NCI-H128 (cell line): ENCODE results near the gene ITGB7.
"Not testable (repeated sequence)": the region's sequence is repeated elsewhere in the genome, so short reads cannot be mapped to it uniquely, and the experiment has no call there.

ENCODE experiments used
- DNase-seq: peaks from one replicate; lab custom pipeline; 2025; ENCODE audit not compliant: unreplicated experiment; lab: John Stamatoyannopoulos, UW

The ITGB7 gene

DNA sequence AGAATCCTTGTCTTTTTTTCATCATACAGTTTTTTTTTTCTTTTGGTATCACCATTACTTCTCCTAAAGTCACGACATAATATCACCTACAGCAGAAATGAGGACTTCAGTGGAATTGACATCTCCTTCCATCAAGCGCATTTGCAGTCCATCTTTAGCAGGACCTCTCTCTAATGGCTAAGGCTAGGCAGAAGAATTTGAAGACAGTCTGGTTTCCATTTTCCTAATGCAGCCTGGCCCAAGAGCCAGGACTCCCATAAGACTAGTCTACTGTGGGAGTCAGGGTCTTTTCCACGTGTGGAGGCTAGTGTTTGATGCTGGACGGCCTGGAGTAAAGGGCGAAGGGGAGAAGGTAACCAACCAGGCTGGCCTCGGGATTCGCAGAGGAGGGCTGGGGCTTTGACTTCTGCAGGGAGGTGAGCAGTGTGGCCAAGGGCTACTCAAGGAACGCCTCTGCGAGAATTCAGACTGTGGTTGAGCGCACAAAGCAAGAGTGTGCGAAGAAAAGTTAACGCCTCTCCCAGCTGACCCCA is 27.3 kb downstream of the ITGB7 start:
- DNase-seq: no peak

DNA sequence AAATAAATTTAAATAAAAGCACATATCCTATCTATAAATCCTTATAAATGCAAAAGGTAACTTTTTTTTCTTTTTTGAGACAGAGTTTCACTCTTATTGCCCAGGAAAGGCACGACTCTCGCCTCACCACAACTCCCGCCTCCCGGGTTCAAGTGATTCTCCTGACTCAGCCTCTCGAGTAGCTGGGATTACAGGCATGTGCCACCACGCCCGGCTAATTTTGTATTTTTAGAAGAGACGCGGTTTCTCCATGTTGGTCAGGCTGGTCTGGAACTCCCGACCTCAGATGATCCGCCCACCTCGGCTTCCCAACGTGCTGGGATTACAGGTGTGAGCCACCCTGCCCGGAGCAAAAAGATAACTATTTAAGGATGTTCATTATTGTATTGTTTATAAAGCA is 28.2 kb downstream of the ITGB7 start:
- DNase-seq: not testable (repeated sequence)

DNA sequence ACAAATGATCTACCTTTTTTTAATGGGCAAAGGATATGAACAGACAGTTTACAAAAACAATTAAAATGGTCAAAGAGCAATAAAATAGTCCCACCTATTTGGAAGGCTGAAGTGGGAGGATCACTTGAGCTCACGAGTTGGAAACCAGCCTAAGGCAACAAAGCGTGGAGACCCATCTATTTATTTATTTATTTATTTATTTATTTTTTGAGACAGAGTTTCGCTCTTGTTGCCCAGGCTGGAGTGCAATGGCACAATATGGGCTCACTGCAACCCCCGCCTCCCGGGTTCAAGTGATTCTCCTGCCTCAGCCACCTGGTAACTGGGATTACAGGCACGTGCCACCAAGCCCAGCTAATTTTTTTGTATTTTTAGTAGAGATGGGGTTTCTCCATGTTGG is 29.6 kb downstream of the ITGB7 start:
- not testable (repeated sequence) for DNase-seq

DNA sequence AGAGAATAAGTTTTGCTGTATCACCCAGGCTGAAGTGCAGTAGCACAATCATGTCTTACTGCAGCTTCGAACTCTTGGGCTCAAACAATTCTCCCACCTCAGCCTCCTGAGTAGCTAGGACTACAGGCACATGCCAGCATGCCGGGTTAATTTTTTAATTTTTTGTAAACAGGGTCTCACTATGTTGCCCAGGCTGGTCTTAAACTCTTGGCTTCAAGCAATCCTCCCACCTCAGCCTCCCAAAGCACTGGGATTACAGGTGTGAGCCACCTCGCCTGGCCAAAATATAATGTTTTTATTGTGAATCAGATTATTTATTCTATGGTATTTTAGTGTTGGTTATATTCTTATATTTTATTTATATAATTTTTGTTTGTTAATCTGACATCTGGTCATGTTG is 30.3 kb downstream of the ITGB7 start:
- DNase-seq: no peak

DNA sequence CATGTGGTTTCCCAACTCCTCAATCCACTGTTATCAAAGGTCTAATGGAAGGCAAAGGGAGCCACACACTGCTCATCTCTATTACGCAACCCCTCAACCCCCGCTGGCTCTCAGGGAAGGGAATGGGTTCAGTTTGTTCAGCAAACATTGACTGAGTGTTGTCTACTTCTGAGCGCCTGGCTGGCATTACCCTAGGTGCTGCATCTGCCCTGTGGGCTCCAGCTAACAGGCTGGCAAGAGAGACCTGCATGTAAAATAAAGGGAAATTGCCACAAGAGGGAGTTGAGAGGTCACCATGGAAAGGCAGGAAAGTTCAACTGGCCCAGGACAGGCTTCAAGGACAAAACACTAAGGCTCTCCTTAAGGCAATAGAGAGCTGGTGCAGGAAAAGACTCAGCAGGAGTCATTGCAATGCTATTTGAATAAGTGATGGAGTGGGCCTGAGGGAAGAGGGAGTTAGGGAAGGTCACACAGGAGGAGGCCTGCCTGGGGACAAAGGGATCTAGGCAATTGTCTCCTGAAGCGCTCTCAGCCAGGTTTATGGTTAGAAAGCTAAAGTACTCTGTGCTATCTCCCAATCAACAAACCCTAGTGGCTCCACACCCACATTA is 32.1 kb downstream of the ITGB7 start:
- no peak for DNase-seq

DNA sequence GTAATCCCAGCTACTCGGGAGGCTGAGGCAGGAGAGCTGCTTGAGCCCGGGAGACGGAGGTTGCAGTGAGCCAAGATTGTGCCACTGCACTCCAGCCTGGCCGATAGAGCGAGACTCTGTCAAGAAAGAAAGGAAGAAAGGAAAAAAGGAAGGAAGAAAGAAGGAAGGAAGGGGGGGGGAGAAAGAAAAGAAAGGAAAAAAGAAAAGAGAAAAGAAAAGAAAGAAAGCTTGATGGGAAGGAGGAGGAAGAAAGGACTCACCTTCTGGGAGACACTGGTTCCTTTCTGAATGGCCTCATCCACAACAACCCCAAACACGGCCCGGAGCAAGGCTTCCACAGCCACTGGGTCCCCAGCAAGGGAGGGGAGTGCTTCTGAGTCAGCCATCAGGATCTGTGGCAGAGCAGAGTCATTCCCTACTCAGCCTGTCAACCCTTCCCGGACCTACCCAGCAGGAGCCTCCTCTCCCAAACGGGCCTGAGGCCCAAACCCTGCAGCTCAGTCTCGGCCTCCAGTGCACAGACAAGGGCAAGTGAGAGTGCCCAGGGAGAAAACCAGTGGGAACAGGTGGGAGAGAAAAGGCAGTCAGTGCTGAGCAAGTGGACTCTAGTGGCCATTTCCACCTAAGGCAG is 33.9 kb downstream of the ITGB7 start:
- DNase-seq: no peak

DNA sequence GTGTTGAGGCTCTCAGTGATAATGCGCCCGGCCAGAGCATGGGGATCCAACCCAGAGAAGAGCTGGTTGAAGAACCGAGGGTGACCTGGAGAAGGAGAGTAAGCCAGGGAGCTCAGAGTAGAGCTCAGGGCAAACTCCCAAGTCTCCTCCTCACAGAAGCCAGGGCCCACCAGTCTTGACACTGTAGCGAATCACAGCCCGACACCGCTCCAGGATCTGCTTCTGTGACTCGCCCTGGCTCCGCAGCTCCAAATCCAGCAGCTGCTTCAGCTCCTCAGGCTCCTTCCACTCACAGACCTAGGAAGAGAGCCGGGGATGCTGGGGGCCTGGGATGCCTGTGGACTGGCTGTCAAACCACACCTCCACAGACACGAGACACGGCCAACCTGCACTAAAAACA is 34.7 kb downstream of the ITGB7 start:
- no peak for DNase-seq

DNA sequence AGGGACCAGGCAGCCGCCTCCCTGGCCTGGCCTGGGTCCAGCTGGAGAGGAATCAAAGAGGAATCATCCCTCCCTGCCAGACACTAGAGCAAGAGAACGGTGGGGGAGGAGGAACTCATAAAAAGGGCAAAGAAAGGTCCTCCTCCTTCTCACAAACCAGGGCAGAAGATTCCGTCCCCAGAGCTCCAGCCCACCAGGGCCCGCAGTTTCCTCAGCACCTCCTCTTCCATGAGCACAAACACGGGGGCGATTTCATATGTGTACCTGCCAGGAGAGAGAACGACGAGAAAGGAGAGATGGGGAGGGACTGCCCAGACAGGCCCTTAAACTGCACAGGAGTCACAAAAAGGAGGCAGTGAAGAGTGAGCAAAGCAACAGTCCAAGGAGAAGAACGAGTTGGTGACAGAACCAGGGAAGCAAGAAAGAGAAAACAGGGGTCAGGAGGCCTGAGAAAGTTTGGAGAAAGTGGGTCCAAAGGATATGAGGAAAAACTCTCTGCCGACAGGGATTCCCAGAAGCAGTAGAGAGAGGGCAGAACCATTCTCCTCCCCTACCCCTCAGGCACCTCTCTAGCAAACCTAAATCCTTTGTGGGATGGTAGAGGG is 35.2 kb downstream of the ITGB7 start:
- no peak for DNase-seq

DNA sequence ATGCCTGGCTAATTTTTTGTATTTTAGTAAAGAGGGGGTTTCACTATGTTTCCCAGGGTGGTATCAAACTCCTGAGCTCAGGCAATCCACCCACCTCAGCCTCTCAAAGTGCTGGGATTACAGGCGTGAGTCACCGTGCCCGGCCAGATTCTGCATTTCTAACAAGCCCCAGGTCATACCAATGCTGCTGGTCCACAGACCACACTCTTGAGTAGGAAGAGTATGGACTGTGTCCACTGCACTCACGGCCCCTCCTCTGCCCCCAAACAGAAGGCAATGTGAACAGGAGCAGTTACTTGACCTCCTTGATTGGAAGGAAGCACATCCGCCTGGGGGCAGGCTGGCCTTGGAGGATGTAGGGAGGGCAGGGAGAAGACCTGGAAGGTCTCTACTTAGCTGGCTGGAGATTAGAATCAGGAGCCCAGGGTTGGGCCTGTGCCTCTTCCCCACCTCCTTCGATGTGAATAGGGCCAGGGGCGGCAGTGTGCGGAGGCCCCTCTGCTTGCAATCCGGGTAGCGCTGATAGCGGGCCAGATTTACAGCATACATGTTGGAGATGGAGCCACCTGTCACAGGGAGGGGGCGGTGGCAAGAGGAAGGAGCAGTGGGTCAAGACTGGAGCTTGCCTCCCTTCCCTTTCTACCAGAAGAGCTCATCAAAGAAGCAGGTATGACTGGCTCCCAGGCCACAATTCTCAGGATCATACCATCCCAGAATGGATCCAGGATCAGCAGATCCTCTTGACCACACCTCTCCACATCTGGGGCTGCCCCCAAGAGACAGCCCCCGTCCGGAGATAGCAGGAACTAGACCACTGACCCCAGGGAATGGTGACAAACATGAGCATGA is 36.0 kb downstream of the ITGB7 start:
- DNase-seq: no peak

DNA sequence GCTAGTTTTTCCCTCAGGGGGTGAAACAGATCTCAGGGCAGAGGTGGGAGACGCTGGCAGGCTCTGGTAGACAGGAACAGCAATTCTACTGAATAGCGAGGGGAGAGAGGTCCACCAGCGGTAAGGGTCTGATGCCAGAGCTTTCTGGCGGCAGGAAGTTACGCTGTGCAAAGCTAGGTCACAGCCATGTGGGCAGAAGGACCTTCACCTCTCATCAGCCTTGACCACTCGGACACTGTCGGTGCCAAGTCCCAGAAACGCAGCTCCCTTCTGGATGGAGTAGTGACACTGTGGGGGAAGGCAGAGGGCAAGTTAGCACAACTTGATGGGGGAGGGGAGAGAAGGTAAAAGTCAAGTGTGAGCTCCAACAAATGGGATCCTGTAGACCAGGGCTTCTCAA is 36.8 kb downstream of the ITGB7 start:
- DNase-seq: no peak

DNA sequence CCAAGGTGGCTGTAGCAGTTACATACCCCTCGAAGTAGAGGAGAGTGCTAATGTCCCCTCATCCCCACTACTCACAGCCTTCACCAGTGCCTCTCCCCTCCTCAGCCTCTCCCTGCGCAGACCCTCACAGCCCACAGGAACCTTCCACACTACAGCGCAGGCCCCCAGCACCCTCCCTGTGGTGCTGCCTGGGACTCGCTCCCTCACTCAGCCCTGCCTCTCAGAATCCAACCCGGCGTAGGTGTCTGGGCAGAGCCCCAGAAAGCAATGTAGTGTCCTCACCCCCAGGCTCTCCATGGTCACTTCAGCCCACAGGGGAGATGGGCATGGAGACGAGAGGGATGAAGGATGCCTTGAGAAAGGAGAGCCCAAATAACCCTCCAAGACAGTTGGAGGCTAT is 37.4 kb downstream of the ITGB7 start:
- DNase-seq: no peak

DNA sequence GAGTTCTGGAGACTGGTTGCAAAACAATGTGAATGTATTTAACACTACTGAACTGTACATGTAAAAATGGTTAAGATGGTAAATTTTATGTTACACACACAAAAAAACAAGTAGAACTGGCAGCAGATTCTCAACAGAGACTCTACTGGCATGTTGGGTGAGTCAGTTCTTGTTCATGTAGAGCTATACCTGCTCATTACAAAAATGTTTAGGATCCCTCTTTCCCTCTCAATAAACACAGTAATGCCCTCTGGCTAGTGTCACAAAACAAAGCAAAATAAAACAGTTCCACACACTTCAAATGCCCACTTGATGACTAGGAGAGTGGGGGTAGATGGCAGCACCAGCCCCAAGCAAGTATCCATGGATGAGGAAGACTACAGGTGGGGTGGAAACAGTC is 40.2 kb downstream of the ITGB7 start:
- DNase-seq: no peak

DNA sequence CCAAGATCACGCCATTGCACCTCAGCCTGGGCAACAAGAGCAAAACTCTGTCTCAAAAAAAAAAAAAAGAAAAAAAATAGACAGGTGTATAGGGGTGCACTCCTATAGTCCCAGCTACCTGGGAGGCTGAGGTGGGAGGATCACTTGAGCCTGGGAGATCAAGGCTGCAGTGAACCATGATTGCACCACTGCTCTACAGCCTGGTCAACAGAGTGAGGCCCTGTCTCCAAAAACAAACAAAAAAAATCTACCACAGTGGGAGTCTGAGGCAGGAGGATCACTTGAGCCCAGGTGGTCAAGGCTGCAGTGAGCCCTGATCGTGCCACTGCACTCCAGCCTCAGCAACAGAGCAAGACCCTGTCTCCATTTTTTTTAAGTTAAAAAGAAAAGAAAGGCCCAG is 44.0 kb downstream of the ITGB7 start:
- not testable (repeated sequence) for DNase-seq

DNA sequence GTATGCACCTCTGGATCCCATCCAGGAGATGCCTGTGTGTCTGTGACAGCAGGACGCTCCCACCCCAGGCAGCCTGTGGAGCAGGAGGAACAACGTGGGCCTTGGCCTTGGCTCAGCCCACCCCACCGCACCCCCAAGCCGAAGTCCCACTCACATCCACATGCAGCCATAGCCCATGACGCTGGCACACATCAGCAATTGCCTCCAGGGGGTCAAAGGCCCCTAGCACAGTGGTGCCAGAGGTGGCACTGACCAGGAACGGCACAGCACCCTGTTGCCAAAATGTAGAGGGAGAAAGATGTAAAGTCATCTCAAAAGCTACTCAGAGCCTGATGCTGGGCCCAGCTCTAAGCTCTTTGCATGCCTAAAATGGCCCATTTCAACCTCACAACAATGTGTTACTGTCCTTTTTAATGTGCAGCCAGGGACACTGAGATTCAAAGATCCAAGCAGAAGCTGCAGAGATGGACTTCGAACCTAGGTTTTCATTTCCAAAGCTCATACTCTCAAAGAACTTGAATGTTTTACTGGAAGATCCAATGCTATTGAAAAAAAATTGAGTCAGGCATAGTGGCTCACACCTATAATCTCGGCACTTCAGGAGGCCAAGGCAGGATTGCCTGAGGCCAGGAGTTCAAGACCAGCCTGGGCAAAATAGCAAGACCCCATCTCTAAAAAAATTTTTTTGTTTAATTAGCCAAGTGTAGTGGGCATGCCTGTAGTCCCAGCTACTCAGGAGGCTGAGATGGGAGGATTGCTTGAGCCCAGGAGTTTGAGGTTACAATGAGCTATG is 45.7 kb downstream of the ITGB7 start:
- DNase-seq: no peak

DNA sequence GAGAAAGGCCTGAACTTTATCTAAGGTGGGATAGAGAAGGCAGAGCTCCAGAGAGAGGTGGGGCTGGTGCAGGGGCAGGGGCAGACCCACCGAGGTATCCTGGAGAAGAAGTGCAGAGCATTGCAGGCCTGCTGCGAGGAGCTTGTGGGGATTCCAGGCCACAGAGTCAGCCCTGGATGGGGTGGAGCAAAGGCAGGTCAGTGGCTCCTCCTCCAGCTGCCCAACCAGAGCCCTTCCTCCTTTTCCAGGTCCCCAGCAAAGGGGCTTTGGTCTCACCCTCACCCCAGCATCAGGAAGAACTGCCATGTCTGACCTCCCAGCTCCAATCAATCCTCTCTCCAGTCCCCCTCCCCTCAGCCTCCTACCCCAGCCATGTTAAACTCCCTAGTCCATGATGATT is 46.4 kb downstream of the ITGB7 start:
- no peak for DNase-seq

DNA sequence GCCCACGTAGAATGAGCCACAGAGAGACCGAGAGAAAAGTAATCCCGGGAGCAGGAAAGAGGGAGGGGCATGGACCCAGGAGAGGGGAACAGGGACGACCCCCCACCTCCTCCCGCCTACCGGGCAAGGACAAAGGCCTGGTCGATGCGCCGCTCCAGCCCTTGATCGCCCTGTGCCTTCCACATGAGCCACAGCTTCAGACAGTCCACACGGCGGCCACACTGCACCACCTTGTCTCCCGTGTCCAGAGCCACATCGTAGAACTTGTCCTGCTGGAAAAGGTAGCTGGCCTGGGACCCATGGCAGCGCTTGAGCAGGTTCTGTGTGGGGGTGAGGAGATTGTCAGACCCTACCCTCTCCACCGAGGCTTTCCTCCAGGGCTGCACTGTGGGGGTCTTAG is 47.1 kb downstream of the ITGB7 start:
- no peak for DNase-seq

DNA sequence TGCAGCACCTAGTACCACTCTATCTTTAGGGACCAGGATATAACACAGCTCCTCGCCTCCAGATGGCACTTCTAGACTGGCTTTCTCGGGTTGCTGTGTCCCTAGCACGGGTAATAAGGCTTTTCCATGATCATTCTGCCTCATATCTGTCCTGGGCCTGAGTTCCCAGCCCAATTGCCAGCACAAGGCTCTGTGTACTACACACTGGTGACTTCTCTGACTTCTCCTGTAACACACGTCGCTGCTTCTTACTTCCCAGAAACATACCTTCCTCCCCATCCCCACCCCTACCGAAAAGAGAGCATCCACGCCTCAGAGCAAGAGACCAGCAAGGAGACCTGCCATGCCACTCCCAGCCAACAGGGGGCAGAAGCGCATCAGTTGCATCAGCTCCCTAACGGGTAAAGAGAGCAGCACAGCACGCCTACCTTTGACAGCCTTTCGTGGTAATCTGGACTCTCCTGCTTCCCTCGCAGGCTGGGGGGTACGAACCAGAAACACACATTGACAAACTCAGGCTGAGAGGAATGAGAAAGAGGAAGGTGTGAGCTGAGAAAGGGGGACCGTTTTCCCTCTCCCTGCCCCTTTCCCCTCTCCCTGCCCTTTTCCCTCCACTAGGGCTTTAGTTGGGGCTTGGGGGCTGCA is 47.7 kb downstream of the ITGB7 start:
- peak; percentile 83 for DNase-seq

DNA sequence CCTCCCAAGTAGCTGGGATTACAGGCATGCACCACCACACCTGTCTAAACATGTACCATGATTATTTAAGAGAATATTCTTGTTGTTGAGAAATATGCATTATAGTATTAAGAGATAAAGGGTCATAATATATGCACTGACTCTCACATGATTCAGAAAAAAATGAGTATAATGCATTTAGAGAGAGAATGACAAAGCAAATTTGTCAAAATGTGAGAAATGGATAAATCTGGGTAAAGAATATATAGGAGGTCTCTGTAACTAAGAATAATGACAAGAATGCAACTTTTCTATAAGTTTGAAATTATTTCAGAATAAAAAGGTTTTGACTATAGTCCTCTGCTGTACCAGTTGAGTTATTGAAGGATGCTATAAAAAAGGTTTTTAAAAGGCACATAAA is 54.7 kb downstream of the ITGB7 start:
- DNase-seq: no peak

DNA sequence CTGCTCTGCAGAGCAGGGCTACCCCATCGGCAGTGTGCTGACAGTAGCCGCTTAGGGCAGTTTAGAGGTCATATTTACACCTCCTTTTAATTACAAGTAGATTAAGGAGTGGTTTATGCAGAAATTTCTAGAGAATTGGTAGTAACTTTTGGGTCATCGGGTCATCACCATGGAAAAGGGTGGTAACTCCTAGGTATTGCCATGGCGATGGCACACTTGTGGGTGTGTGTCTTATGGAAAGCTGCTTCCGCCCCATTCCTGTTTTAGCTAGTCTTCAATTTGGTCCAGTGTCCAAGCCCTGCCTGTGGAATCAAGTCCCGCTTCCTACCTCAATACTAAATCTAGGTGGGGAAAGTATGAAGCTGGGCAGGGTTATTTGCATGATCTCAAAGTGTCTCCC is 56.0 kb downstream of the ITGB7 start:
- no peak for DNase-seq

DNA sequence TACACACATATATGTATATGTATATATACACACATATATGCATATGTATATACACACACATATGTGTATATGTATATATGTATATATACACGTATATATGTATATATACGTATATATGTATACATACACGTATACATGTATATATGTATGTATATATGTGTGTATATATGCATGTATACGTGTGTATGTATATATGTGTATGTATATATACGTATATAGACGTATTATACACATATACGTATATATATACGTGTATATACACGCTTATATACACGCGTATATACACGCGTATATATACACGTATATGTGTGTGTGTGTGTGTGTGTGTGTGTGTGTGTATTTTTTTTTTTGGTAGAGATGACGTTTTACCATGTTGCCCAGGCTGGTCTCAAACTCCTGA is 59.4 kb downstream of the ITGB7 start:
- DNase-seq: no peak
